ENCODE measurements around the gene SPI1.

- TF ChIP-seq POLR2A (IDR thresholded peaks at IDR 0.05) (no peak), CTCF (IDR thresholded peaks at IDR 0.05) (no peak)
Measured at GRCh38 chr11:47337229-47337924, 41.0 kb downstream of the SPI1 start.
